ENCODE measurements around the gene TMEM121.
A peak's percentile ranks its signal among the peaks of the same experiment; 100 is the strongest.

TMEM121 gene

GRCh38 chr14:105525861-105526775 lies at the start of gene TMEM121:
Gene TMEM121, plus strand, starts transcription at chr14:105526583. Its CDS starts 2,252 bp downstream, at chr14:105528835.
- peak within 1 kb of the TSS; percentile 41 for H3K4me3 ChIP-seq (ENCODE audit: low read length)
- TF ChIP-seq CTCF (IDR thresholded peaks at IDR 0.05; ENCODE audit: insufficient read depth, low read depth, low read length, missing control alignments), result no peak
- DNase-seq (ENCODE audit: low read depth), result no peak

DNA sequence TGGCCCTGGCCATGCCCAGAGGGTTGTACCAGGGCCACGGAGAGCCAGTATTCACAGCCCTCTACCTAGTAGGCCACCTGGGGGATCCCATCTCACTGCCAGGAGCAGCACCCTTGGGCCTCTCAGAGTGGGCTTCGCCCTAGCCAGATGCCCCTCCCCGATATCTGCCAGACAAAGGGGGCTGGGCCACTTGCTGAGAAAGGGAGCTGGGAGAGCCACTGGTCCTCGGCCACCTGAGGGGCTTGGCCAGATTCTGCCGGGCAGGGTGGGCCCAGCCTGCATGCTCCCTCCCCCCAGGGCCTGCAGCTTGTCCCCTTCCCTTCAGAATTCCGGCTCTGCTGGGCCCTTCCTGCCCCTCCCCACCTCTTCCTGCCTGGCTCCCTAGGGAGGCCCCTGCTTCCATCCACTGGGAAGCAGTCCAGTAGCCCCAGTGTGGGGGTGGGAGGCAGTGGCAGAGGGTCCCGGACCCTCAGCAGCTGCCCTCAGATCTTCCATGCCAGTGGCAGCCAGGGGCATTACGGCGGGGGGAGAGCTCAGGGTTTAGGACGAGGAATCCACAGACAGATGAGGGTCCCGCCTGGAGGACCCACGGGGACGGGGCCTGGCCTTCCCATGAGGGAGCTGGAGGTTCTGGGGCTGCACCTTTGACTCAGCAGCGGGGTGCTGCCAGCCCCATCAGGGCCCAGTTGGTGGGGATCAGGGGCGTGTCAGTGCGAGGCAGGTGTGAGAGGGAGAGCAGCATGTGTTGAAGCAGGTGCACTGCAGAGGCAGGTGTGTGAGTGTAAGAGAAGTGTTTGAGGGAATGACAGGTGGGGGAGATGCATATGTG lies 49.3 kb upstream of the TMEM121 start:
- TF ChIP-seq CTCF (IDR thresholded peaks at IDR 0.05; ENCODE audit: insufficient read depth, low read depth, low read length, missing control alignments), result no peak
- DNase-seq (ENCODE audit: low read depth), result no peak
- H3K4me3 ChIP-seq (ENCODE audit: low read length), result no peak overlapping the region

GRCh38 chr14:105477660-105478397 lies 48.6 kb upstream of the TMEM121 start:
- TF ChIP-seq CTCF (IDR thresholded peaks at IDR 0.05; ENCODE audit: insufficient read depth, low read depth, low read length, missing control alignments), result no peak
- DNase-seq (ENCODE audit: low read depth), result no peak
- no peak overlapping the region for H3K4me3 ChIP-seq (ENCODE audit: low read length)

- no peak for TF ChIP-seq CTCF (IDR thresholded peaks at IDR 0.05; ENCODE audit: insufficient read depth, low read depth, low read length, missing control alignments)
- no peak for DNase-seq (ENCODE audit: low read depth)
- H3K4me3 ChIP-seq (ENCODE audit: low read length), result no peak overlapping the region
These were observed 47.8 kb upstream of the TMEM121 start for GRCh38 chr14:105478398-105479251.

DNA sequence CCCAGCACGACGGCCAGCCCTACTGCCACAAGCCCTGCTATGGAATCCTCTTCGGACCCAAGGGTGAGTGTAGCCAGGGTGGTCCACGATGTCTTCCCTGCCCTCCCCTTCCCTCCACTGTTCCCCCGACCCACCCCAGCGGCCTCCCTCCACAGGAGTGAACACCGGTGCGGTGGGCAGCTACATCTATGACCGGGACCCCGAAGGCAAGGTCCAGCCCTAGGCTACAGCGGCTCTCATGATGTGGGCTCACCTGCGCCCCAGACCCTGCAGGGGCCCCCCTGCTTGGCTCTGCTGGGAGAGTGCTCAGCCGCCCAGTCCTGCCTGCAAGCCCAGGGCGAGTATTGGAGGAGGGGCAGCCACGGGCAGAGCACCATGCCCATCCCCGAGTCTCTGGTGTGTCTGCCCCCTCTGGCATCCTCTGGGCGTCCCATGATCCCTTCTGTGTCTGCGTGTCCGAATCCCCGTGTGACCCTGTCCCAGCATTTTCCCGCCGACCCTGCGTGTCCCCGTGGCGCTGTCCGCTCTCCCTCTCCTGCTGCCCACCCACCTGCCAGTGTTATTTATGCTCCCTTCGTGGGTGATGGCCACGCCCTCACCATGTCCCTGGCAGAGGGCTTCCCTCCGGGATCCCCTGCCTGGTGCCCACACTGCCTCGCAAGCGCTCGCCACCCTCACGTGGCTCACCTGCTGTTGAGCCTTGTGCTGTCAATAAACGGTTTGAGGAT lies 46.8 kb upstream of the TMEM121 start:
- no peak for TF ChIP-seq CTCF (IDR thresholded peaks at IDR 0.05; ENCODE audit: insufficient read depth, low read depth, low read length, missing control alignments)
- no peak for DNase-seq (ENCODE audit: low read depth)
- no peak overlapping the region for H3K4me3 ChIP-seq (ENCODE audit: low read length)
